K562 (cell line): Measurements from ENCODE around the gene RERE. TPM values are rescaled to one million over a fixed set of nuclear protein-coding genes. Genes with fewer than 3 reads are reported as not detected.

Source experiments
- ATAC-seq: fragments of 200-7000 bp; cut with Tn5 transposase; 3 replicates; pipeline ENCODE4 v1.9.1; 2020; ENCODE audit warnings: moderate library complexity
- BruUV-seq: library from RNA; stranded (reverse); fragments of 400-500 nt; replicated peaks from 2 replicates; lab custom pipeline; 2021; lab: Mats Ljungman, UMichigan
- CTCF ChIA-PET: fragments of 300-600 bp; formaldehyde crosslinking; extraction: SDS; loops from one replicate; lab custom pipeline; 2021; ENCODE audit warnings: low intra/inter-chr PET ratio; lab: Yijun Ruan, JAX
- POLR2A ChIA-PET: fragments of 300-600, 350-650 bp; sonication (Branson Sonifier 250); formaldehyde crosslinking; extraction: SDS; loops from one replicate; lab custom pipeline; 2021; ENCODE audit warnings: antibody characterized with exemption, inconsistent platforms; lab: Yijun Ruan, JAX
- DNase-seq, 4 experiments: peaks; one replicate each; pipeline versions ENCODE4 v3.0.0 to v3.0.0-alpha.2; 2011 to 2018; ENCODE audit warnings: low spot score in 3 of 4, mixed read lengths in 3 of 4; ENCODE audit errors: extremely low read depth in 1 of 4
- FAIRE-seq: peaks from 2 replicates; lab custom pipeline; 2011; peaks lifted over from hg19 to GRCh38; lab: Jason Lieb, UNC
- H2AFZ ChIP-seq: 2 replicates; pipeline ENCODE4 v1.6.0; 2011; ENCODE audit warnings: low read depth, low read length, control low read depth, inconsistent platforms
- H3K27ac ChIP-seq: fragments of 200-600 bp; 3 replicates; pipeline ENCODE4 v1.8.0; 2011; ENCODE audit warnings: low read depth, mild to moderate bottlenecking, control low read depth, inconsistent platforms, low read length, moderate library complexity, mixed read lengths; ENCODE audit errors: extremely low read depth
- H3K27me3 ChIP-seq, 2 experiments: fragments of 300-600 bp in 1 of 2; 2 replicates in 1 of 2; 3 replicates in 1 of 2; pipeline versions ENCODE4 v1.6.0 to v1.8.0; 2011; ENCODE audit warnings: inconsistent platforms in 2 of 2, low read length in 2 of 2, mild to moderate bottlenecking in 1 of 2, mixed read lengths in 1 of 2, moderate library complexity in 1 of 2; ENCODE audit not compliant: control insufficient read depth in 2 of 2, insufficient read depth in 2 of 2
- H3K36me3 ChIP-seq: fragments of 300-600 bp; 3 replicates; pipeline ENCODE4 v1.8.0; 2011; ENCODE audit warnings: mild to moderate bottlenecking, low read length, inconsistent platforms; ENCODE audit not compliant: control insufficient read depth, insufficient read depth
- H3K4me1 ChIP-seq, 2 experiments: fragments of 200-600 bp in 1 of 2; replicated peaks in 1 of 2; 2 replicates in 1 of 2; 3 replicates in 1 of 2; pipeline versions ENCODE4 v1.5.1 to v1.8.0; 2011; ENCODE audit warnings: inconsistent platforms in 2 of 2, low read length in 2 of 2, mild to moderate bottlenecking in 1 of 2, mixed read lengths in 1 of 2, moderate library complexity in 1 of 2; ENCODE audit not compliant: control insufficient read depth in 2 of 2, insufficient read depth in 2 of 2
- H3K4me2 ChIP-seq: 2 replicates; pipeline ENCODE4 v1.6.1; 2011; ENCODE audit warnings: low read length, control low read depth, inconsistent platforms, mixed read lengths; ENCODE audit not compliant: insufficient read depth
- H3K4me3 ChIP-seq: fragments of 200-600 bp; sonication (generic), shearing (Covaris generic); 2 replicates; pipeline ENCODE4 v1.5.1; 2016; ENCODE audit warnings: control low read depth, inconsistent platforms
- H3K79me2 ChIP-seq: fragments of 200-600 bp; 3 replicates; pipeline ENCODE4 v1.8.0; 2011; ENCODE audit warnings: low read length, inconsistent platforms; ENCODE audit not compliant: control insufficient read depth, insufficient read depth
- H3K9ac ChIP-seq, 2 experiments: 2 replicates each; pipeline versions ENCODE4 v1.6.0 to v1.6.1; 2011; ENCODE audit warnings: low read depth in 2 of 2, low read length in 2 of 2, control low read depth in 1 of 2, inconsistent platforms in 1 of 2, mild to moderate bottlenecking in 1 of 2, mixed read lengths in 1 of 2; ENCODE audit not compliant: insufficient read depth in 1 of 2
- H3K9me1 ChIP-seq: one replicate; pipeline ENCODE4 v1.6.0; 2011; ENCODE audit warnings: inconsistent platforms, mild to moderate bottlenecking, low read length, moderate library complexity; ENCODE audit not compliant: control insufficient read depth, insufficient read depth
- H3K9me3 ChIP-seq: replicated peaks from 2 replicates; pipeline ENCODE4 v1.5.1; 2011; ENCODE audit warnings: low read depth, low read length, inconsistent platforms; ENCODE audit not compliant: control insufficient read depth, insufficient read depth
- H4K20me1 ChIP-seq: replicated peaks from 2 replicates; pipeline ENCODE4 v1.6.1; 2011; ENCODE audit warnings: low read length, inconsistent platforms, mixed read lengths; ENCODE audit not compliant: control insufficient read depth, insufficient read depth
- ADNP ChIP-seq: fragments of 200-800 bp; sonication (Bioruptor generic); IDR thresholded peaks from 2 replicates; pipeline ENCODE4 v1.6.1; 2016; ENCODE audit warnings: missing genetic modification characterization, missing compliant biosample characterization
- CBFB ChIP-seq: sonication (generic); formaldehyde crosslinking; IDR thresholded peaks from 2 replicates; pipeline ENCODE4 v1.4.0; 2020; ENCODE audit warnings: mild to moderate bottlenecking, missing genetic modification reagents
- DDX20 ChIP-seq: fragments of 450-650 bp; IDR thresholded peaks from 2 replicates; pipeline ENCODE4 v1.6.1; 2016; ENCODE audit warnings: missing genetic modification characterization, low read depth, mild to moderate bottlenecking, missing compliant biosample characterization, moderate library complexity
- HMGXB4 ChIP-seq: sonication (generic); formaldehyde crosslinking; IDR thresholded peaks from 2 replicates; pipeline ENCODE4 v1.8.1; 2023; ENCODE audit warnings: mild to moderate bottlenecking, missing genetic modification reagents
- KDM1A ChIP-seq, 2 experiments: fragments of 450-650 bp; IDR thresholded peaks; 2 replicates each; pipeline ENCODE4 v1.6.1; 2016; ENCODE audit warnings: mild to moderate bottlenecking in 2 of 2
- PML ChIP-seq: IDR thresholded peaks from 2 replicates; pipeline ENCODE4 v1.6.1; 2012; ENCODE audit warnings: low read length, inconsistent platforms
- RBM17 ChIP-seq: fragments of 200-400 bp; formaldehyde crosslinking; IDR thresholded peaks from 2 replicates; pipeline ENCODE4 v1.6.1; 2017; ENCODE audit warnings: low read depth, mild to moderate bottlenecking, low read length, borderline replicate concordance
- TCF3 ChIP-seq: sonication (generic); formaldehyde crosslinking; IDR thresholded peaks from 2 replicates; pipeline ENCODE4 v1.4.0; 2020; ENCODE audit warnings: mild to moderate bottlenecking, missing genetic modification reagents
- ZBED1 ChIP-seq: IDR thresholded peaks from 2 replicates; pipeline ENCODE4 v1.6.1; 2014
- WGBS: fragments of 100-300 bp; shearing (Covaris generic); methylation state at CpG from one replicate; pipeline ENCODE4 v1.1.6; 2016; ENCODE audit warnings: low coverage, mixed read lengths; ENCODE audit not compliant: insufficient coverage; ENCODE audit errors: missing lambda C conversion rate; 5-methylcytosine and 5-hydroxymethylcytosine counted together
- in situ Hi-C: fragments of 300-500 bp; cut with MboI; formaldehyde crosslinking; loops from 4 replicates; pipeline ENCODE4 v1.15.0; 2018; ENCODE audit warnings: inconsistent platforms, mixed read lengths
- intact Hi-C: fragments of 100-400 bp; cut with micrococcal nuclease; formaldehyde crosslinking; loops from 2 replicates; pipeline ENCODE4 v1.14.2; 2022
- polyA plus RNA-seq, 8 experiments: library from polyadenylated mRNA; depleted of rRNA in 4 of 8; stranded (reverse) in 5 of 8; unstranded in 3 of 8; fragments of >200 nt; fragmentation: Nextera tagmentation in 2 of 8; fragmentation: Illumina TruSeq in 1 of 8; extraction: Ambion mirVana in 2 of 8; extraction: Trizol in 1 of 8; gene quantifications; 2 replicates each; pipeline versions ENCODE4 v1.2.1 to v1.2.3, GENCODE V29; 2011 to 2014; ENCODE audit warnings: inconsistent platforms in 1 of 8, missing spikeins in 1 of 8
- total RNA-seq, 7 experiments: library from RNA; depleted of rRNA in 6 of 7; stranded (reverse); fragments of >200 nt in 6 of 7; fragmentation: Illumina TruSeq in 2 of 7; extraction: Trizol in 2 of 7; gene quantifications; 2 replicates each; pipeline versions ENCODE4 v1.2.1 to v1.2.3, GENCODE V29; 2011 to 2021; ENCODE audit warnings: low replicate concordance in 1 of 7
- TF ChIP-seq, protein P1 (sequence below): fragments of 450-650 bp; IDR thresholded peaks from 2 replicates; pipeline ENCODE4 v1.6.1; 2016; ENCODE audit warnings: low read depth
- TF ChIP-seq, protein P2 (sequence below): fragments of 250-450 bp; sonication (Bioruptor Pico); IDR thresholded peaks from 2 replicates; pipeline ENCODE4 v1.4.0; 2020; ENCODE audit warnings: mild to moderate bottlenecking, moderate library complexity

Gene RERE
- total and polyA plus RNA-seq, 9 of the 15 experiments (the other 6 are each of a cell fraction or from before 2014, with no cell fraction given): 3.0 to 51.5 (median 13.4) TPM

GRCh38 chr1:8434101-8434500 is 383.3 kb downstream of the RERE start (continued):
- TF ChIP-seq, protein P1, sequence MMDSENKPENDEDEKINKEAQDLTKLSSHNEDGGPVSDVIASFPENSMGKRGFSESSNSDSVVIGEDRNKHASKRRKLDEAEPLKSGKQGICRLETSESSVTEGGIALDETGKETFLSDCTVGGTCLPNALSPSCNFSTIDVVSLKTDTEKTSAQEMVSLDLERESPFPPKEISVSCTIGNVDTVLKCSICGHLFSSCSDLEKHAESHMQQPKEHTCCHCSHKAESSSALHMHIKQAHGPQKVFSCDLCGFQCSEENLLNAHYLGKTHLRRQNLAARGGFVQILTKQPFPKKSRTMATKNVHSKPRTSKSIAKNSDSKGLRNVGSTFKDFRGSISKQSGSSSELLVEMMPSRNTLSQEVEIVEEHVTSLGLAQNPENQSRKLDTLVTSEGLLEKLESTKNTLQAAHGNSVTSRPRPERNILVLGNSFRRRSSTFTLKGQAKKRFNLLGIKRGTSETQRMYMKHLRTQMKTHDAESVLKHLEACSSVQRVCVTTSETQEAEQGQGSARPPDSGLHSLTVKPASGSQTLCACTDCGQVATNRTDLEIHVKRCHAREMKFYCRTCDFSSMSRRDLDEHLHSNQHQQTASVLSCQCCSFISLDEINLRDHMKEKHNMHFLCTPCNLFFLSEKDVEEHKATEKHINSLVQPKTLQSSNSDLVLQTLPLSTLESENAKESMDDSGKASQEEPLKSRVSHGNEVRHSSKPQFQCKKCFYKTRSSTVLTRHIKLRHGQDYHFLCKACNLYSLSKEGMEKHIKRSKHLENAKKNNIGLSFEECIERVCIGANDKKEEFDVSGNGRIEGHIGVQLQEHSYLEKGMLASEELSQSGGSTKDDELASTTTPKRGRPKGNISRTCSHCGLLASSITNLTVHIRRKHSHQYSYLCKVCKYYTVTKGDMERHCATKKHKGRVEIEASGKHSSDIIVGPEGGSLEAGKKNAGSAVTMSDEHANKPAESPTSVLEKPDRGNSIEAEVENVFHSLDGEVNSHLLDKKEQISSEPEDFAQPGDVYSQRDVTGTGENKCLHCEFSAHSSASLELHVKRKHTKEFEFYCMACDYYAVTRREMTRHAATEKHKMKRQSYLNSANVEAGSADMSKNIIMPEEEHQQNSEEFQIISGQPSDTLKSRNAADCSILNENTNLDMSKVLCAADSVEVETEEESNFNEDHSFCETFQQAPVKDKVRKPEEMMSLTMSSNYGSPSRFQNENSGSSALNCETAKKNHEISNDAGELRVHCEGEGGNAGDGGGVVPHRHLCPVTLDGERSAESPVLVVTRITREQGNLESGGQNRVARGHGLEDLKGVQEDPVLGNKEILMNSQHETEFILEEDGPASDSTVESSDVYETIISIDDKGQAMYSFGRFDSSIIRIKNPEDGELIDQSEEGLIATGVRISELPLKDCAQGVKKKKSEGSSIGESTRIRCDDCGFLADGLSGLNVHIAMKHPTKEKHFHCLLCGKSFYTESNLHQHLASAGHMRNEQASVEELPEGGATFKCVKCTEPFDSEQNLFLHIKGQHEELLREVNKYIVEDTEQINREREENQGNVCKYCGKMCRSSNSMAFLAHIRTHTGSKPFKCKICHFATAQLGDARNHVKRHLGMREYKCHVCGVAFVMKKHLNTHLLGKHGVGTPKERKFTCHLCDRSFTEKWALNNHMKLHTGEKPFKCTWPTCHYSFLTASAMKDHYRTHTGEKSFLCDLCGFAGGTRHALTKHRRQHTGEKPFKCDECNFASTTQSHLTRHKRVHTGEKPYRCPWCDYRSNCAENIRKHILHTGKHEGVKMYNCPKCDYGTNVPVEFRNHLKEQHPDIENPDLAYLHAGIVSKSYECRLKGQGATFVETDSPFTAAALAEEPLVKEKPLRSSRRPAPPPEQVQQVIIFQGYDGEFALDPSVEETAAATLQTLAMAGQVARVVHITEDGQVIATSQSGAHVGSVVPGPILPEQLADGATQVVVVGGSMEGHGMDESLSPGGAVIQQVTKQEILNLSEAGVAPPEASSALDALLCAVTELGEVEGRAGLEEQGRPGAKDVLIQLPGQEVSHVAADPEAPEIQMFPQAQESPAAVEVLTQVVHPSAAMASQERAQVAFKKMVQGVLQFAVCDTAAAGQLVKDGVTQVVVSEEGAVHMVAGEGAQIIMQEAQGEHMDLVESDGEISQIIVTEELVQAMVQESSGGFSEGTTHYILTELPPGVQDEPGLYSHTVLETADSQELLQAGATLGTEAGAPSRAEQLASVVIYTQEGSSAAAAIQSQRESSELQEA: no peak

DNA sequence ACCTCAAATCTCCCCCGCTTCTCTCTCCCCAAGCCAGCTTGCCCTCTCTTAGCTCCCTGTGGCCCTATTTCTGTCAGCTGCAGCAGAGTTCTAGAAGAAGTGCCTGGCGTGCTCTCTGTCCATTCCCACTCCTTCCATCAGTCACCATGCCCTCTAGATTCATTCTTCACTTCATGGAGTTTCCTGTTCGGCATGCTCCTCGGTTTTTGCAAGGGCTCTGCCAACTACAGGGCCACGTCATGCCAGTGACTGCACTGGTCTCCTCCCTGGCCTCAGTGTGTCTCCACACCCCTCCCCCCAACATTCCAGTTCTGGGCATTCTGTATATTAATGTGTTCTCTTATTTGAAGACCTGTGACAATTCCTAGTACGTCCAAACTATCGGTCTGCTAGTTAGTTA is 385.7 kb downstream of the RERE start:
- intact Hi-C loops: no loop called here
- 75% methylated on average over 7 of the region's 7 CpGs for WGBS
- in situ Hi-C loops: no loop called here
- H3K4me3 ChIP-seq: no peak overlapping the region
- peaks cover 0 to 3% of the 10 kb centered on the region in 2 experiments; a peak in 1 of 5 replicates for H3K4me1 ChIP-seq
- POLR2A ChIA-PET: interaction anchor here (1.1 kb wide), 1 partner anchor 13 kb away, joined by 8 read pairs; no protein-coding TSS in a partner anchor
- no peak overlapping the region for H3K27ac ChIP-seq
- no peaks in the 10 kb centered on the region for H3K9me3 ChIP-seq
- no peaks in the 10 kb centered on the region for H3K79me2 ChIP-seq
- no peaks in the 10 kb centered on the region for H4K20me1 ChIP-seq
- H2AFZ ChIP-seq: no peak overlapping the region
- H3K9ac ChIP-seq: no peak overlapping the region; a peak in 1 of 4 replicates
- no TSS peak for BruUV-seq
- CTCF ChIA-PET: no interaction called here
- FAIRE-seq (no peak), ATAC-seq (no peak), DNase-seq (no peak)
- H3K9me1 ChIP-seq: no peaks in the 10 kb centered on the region
- H3K36me3 ChIP-seq: no peaks in the 10 kb centered on the region
- no peak overlapping the region for H3K4me2 ChIP-seq
- no peaks in the 10 kb centered on the region for H3K27me3 ChIP-seq
- no peak for TF ChIP-seq PML
- no peak for TF ChIP-seq ZBED1
- TF ChIP-seq ADNP (tag): no peak
- TF ChIP-seq DDX20 (tag): no peak
- TF ChIP-seq HMGXB4 (CRISPR knock-in tag): no peak
- TF ChIP-seq RBM17: no peak
- TF ChIP-seq KDM1A (IDR thresholded peaks at IDR 0.05): no peak
- TF ChIP-seq CBFB: no peak
- TF ChIP-seq, protein P2, sequence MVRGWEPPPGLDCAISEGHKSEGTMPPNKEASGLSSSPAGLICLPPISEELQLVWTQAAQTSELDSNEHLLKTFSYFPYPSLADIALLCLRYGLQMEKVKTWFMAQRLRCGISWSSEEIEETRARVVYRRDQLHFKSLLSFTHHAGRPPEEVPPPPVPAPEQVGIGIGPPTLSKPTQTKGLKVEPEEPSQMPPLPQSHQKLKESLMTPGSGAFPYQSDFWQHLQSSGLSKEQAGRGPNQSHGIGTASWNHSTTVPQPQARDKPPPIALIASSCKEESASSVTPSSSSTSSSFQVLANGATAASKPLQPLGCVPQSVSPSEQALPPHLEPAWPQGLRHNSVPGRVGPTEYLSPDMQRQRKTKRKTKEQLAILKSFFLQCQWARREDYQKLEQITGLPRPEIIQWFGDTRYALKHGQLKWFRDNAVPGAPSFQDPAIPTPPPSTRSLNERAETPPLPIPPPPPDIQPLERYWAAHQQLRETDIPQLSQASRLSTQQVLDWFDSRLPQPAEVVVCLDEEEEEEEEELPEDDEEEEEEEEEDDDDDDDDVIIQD (CRISPR knock-in tag): no peak
- TF ChIP-seq TCF3: no peak
